Measurements from ENCODE around the gene IL20. TPM values are rescaled to one million over a fixed set of nuclear protein-coding genes. Genes with fewer than 3 reads are reported as not detected.

IL20 gene
- total RNA-seq, 1 donor from 2014 or later = not detected

DNA sequence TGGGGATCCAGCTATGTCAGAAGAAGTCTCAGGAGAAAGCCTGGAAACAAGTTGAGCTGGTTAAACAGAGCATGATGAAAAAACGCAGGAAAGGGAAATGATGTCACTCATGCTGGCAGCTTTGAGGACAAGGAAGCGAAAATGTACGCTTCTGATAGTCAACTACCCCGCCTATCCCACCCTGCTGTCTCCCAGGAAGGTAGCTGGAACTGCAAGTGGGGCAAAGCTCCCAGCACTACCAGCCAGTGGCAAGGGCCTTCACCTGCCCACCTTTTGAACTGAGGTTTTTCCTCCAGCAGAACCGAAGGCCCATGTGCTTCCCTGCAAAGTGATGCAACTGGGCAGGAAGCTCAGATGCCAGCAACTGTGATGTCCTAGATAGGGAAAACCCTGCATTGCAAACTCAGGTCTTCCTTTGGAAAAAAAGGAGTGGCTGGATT, 6.3 kb upstream of the IL20 start:
- no peaks in the 10 kb centered on the region for H3K36me3 ChIP-seq
- H3K9me3 ChIP-seq = no peaks in the 10 kb centered on the region
- no peak overlapping the region for H3K27ac ChIP-seq
- no peak for DNase-seq
- TF ChIP-seq, protein P1, sequence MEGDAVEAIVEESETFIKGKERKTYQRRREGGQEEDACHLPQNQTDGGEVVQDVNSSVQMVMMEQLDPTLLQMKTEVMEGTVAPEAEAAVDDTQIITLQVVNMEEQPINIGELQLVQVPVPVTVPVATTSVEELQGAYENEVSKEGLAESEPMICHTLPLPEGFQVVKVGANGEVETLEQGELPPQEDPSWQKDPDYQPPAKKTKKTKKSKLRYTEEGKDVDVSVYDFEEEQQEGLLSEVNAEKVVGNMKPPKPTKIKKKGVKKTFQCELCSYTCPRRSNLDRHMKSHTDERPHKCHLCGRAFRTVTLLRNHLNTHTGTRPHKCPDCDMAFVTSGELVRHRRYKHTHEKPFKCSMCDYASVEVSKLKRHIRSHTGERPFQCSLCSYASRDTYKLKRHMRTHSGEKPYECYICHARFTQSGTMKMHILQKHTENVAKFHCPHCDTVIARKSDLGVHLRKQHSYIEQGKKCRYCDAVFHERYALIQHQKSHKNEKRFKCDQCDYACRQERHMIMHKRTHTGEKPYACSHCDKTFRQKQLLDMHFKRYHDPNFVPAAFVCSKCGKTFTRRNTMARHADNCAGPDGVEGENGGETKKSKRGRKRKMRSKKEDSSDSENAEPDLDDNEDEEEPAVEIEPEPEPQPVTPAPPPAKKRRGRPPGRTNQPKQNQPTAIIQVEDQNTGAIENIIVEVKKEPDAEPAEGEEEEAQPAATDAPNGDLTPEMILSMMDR (IDR thresholded peaks at IDR 0.05) = no peak
- ATAC-seq = peak in 1 of 2 donors; percentile 18
- no peaks in the 10 kb centered on the region for H3K4me1 ChIP-seq
- no peaks in the 10 kb centered on the region for H3K27me3 ChIP-seq (ENCODE audit: low read depth)
- no peak overlapping the region for H3K4me3 ChIP-seq
- intact Hi-C loops (cut with DNase I) = no loop called here

DNA sequence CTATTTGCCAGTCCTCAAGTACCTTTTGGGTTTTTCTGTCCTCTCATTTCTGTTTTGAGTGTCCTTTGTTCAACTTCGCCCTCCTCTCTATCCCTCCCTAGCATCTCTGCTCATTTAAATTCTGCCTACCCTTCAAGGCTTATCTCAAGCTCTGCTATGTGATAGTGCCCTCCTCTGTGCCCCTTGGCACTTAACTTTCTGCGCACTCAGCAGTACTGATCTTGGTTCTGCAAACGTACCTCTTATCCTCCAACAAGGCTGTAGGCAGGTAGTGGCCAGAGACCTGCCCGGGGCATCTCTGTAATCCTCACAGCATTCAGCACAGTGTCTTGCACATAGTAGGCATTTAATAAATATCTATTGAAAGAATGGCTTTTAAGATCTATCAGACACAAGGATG, 5.3 kb upstream of the IL20 start:
- peaks cover 3% of the 10 kb centered on the region for H3K4me1 ChIP-seq
- no peak overlapping the region for H3K27ac ChIP-seq
- DNase-seq (no peak), ATAC-seq (no peak)
- intact Hi-C loops (cut with DNase I) = loop anchor here (10.0 kb wide), 1 partner anchor 55 kb away; no protein-coding TSS in a partner anchor
- TF ChIP-seq, protein P1 (IDR thresholded peaks at IDR 0.05) = no peak
- no peaks in the 10 kb centered on the region for H3K9me3 ChIP-seq
- no peaks in the 10 kb centered on the region for H3K36me3 ChIP-seq
- no peaks in the 10 kb centered on the region for H3K27me3 ChIP-seq (ENCODE audit: low read depth)
- no peak overlapping the region for H3K4me3 ChIP-seq

DNA sequence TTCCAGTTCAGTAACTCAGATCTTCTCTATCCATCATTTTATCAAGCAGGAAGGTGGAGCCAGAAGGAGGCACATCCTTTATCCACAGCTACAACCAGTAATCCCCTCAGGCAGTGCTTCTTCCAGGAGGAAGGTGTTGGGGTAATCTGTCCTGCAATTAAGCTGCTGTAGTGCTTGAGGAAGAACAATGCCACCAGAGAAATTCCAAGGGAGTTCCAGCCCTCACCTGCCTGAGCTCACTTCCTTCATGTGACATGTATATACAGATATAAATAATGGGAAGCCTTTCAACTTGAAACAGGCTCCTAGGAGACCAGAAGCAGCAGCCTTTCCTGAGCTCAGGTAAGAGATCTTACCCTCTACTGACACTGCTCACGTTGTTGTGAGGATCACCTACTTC, 2.2 kb upstream of the IL20 start:
- Histone ChIP-seq H3K27me3 (ENCODE audit: low read depth) (no peaks in the 10 kb centered on the region), H3K27ac (no peak overlapping the region), H3K36me3 (no peaks in the 10 kb centered on the region), H3K4me1 (peaks cover 7% of the 10 kb centered on the region), H3K4me3 (no peak overlapping the region), H3K9me3 (no peaks in the 10 kb centered on the region)
- intact Hi-C loops (cut with DNase I) = loop anchor here (10.0 kb wide), 1 partner anchor 52 kb away; no protein-coding TSS in a partner anchor
- TF ChIP-seq, protein P1 (IDR thresholded peaks at IDR 0.05) = no peak
- no peak for ATAC-seq
- no peak for DNase-seq

- no peaks in the 10 kb centered on the region for H3K36me3 ChIP-seq
- no peak overlapping the region for H3K27ac ChIP-seq
- H3K27me3 ChIP-seq (ENCODE audit: low read depth) = no peaks in the 10 kb centered on the region
- intact Hi-C loops (cut with DNase I) = loop anchor here (10.0 kb wide), 1 partner anchor 49 kb away; no protein-coding TSS in a partner anchor
- no peak overlapping the region for H3K4me3 ChIP-seq
- peaks cover 7% of the 10 kb centered on the region for H3K4me1 ChIP-seq
- no peak for DNase-seq
- ATAC-seq = no peak
- no peaks in the 10 kb centered on the region for H3K9me3 ChIP-seq
- TF ChIP-seq, protein P1 (IDR thresholded peaks at IDR 0.05) = no peak
Measured at GRCh38 chr1:206866062-206866461, 639 bp downstream of the IL20 start.

GRCh38 chr1:206867239-206867638, 1.8 kb downstream of the IL20 start:
- H3K27ac ChIP-seq = no peak overlapping the region
- no peak for ATAC-seq
- no peaks in the 10 kb centered on the region for H3K27me3 ChIP-seq (ENCODE audit: low read depth)
- H3K9me3 ChIP-seq = no peaks in the 10 kb centered on the region
- H3K4me1 ChIP-seq = peaks cover 7% of the 10 kb centered on the region
- H3K4me3 ChIP-seq = no peak overlapping the region
- DNase-seq = no peak
- intact Hi-C loops (cut with DNase I) = loop anchor here (10.0 kb wide), 1 partner anchor 48 kb away; no protein-coding TSS in a partner anchor
- TF ChIP-seq, protein P1 (IDR thresholded peaks at IDR 0.05) = no peak
- H3K36me3 ChIP-seq = no peaks in the 10 kb centered on the region
